Measurements from ENCODE around the gene SOWAHA.

Gene SOWAHA

GRCh38 chr5:132826424-132827082 is 13.5 kb downstream of the SOWAHA start:
- TF ChIP-seq ZBTB7A (IDR thresholded peaks at IDR 0.05; ENCODE audit: low read depth) = no peak
- no peak for TF ChIP-seq EGR1 (IDR thresholded peaks at IDR 0.05)
- no peak for TF ChIP-seq YY1 (IDR thresholded peaks at IDR 0.05; ENCODE audit: low read depth)
- TF ChIP-seq TEAD4 (IDR thresholded peaks at IDR 0.05) = no peak
- no peak for TF ChIP-seq NFIC (IDR thresholded peaks at IDR 0.05)
- TF ChIP-seq FOXM1 (IDR thresholded peaks at IDR 0.05; ENCODE audit: borderline replicate concordance, low read depth) = no peak
- TF ChIP-seq CREB1 (IDR thresholded peaks at IDR 0.05; ENCODE audit: low read depth) = no peak
- no peak for TF ChIP-seq MAX (IDR thresholded peaks at IDR 0.05)
- no peak for TF ChIP-seq TCF12 (IDR thresholded peaks at IDR 0.05; ENCODE audit: low read depth)
- TF ChIP-seq REST (IDR thresholded peaks at IDR 0.05; ENCODE audit: low read depth) = no peak

GRCh38 chr5:132827943-132828673 is 15.0 kb downstream of the SOWAHA start:
- TF ChIP-seq ZBTB7A (IDR thresholded peaks at IDR 0.05; ENCODE audit: low read depth) = no peak
- TF ChIP-seq TCF12 (IDR thresholded peaks at IDR 0.05; ENCODE audit: low read depth) = no peak
- TF ChIP-seq TEAD4 (IDR thresholded peaks at IDR 0.05) = no peak
- no peak for TF ChIP-seq USF1 (IDR thresholded peaks at IDR 0.05)
- no peak for TF ChIP-seq EP300 (IDR thresholded peaks at IDR 0.05; ENCODE audit: borderline replicate concordance)
- TF ChIP-seq TAF1 (IDR thresholded peaks at IDR 0.05; ENCODE audit: low read depth) = no peak
- no peak for TF ChIP-seq FOXM1 (IDR thresholded peaks at IDR 0.05; ENCODE audit: borderline replicate concordance, low read depth)
- TF ChIP-seq EGR1 (IDR thresholded peaks at IDR 0.05) = no peak
- no peak for TF ChIP-seq CREB1 (IDR thresholded peaks at IDR 0.05; ENCODE audit: low read depth)

- no peak for TF ChIP-seq YY1 (IDR thresholded peaks at IDR 0.05; ENCODE audit: low read depth)
- no peak for TF ChIP-seq USF1 (IDR thresholded peaks at IDR 0.05)
- no peak for TF ChIP-seq TEAD4 (IDR thresholded peaks at IDR 0.05)
- TF ChIP-seq FOXM1 (IDR thresholded peaks at IDR 0.05; ENCODE audit: borderline replicate concordance, low read depth) = no peak
- no peak for TF ChIP-seq CREB1 (IDR thresholded peaks at IDR 0.05; ENCODE audit: low read depth)
- no peak for TF ChIP-seq CEBPB (IDR thresholded peaks at IDR 0.05)
- no peak for TF ChIP-seq ZBTB7A (IDR thresholded peaks at IDR 0.05; ENCODE audit: low read depth)
- TF ChIP-seq TCF12 (IDR thresholded peaks at IDR 0.05; ENCODE audit: low read depth) = no peak
- no peak for TF ChIP-seq REST (IDR thresholded peaks at IDR 0.05; ENCODE audit: low read depth)
- no peak for TF ChIP-seq EP300 (IDR thresholded peaks at IDR 0.05; ENCODE audit: borderline replicate concordance)
- no peak for TF ChIP-seq RAD21 (IDR thresholded peaks at IDR 0.05; ENCODE audit: low read depth)
- TF ChIP-seq TAF1 (IDR thresholded peaks at IDR 0.05; ENCODE audit: low read depth) = no peak
- no peak for TF ChIP-seq NFIC (IDR thresholded peaks at IDR 0.05)
- no peak for TF ChIP-seq MAX (IDR thresholded peaks at IDR 0.05)
- TF ChIP-seq EGR1 (IDR thresholded peaks at IDR 0.05) = no peak
These were observed 15.9 kb downstream of the SOWAHA start for GRCh38 chr5:132828846-132829494.

- no peak; the same call in 1 of the 2 replicates for TF ChIP-seq REST (IDR thresholded peaks at IDR 0.05; ENCODE audit: low read depth)
- peak; percentile 60 for TF ChIP-seq RAD21 (IDR thresholded peaks at IDR 0.05; ENCODE audit: low read depth)
- TF ChIP-seq TCF12 (IDR thresholded peaks at IDR 0.05; ENCODE audit: low read depth) = 0 out of 2 replicates have a peak, but pooled peaks have one; percentile 38
- TF ChIP-seq MAX (IDR thresholded peaks at IDR 0.05) = peak; percentile 83
- TF ChIP-seq CREB1 (IDR thresholded peaks at IDR 0.05; ENCODE audit: low read depth) = no peak
- 0 out of 2 replicates have a peak, but pooled peaks have one; percentile 22 for TF ChIP-seq NFIC (IDR thresholded peaks at IDR 0.05)
- no peak for TF ChIP-seq EP300 (IDR thresholded peaks at IDR 0.05; ENCODE audit: borderline replicate concordance)
- TF ChIP-seq TAF1 (IDR thresholded peaks at IDR 0.05; ENCODE audit: low read depth) = no peak
- TF ChIP-seq ZBTB7A (IDR thresholded peaks at IDR 0.05; ENCODE audit: low read depth) = peak; percentile 59; the same call in 1 of the 2 replicates
- no peak; the same call in 1 of the 2 replicates for TF ChIP-seq YY1 (IDR thresholded peaks at IDR 0.05; ENCODE audit: low read depth)
- TF ChIP-seq EGR1 (IDR thresholded peaks at IDR 0.05) = no peak
These were observed 16.8 kb downstream of the SOWAHA start for GRCh38 chr5:132829742-132830435.
